NCI-H2107 (cell line): ENCODE measurements around the gene KDM8.
A peak's percentile ranks its signal among the peaks of the same experiment; 100 is the strongest.
"Not testable (repeated sequence)": the region's sequence is repeated elsewhere in the genome, so short reads cannot be mapped to it uniquely, and the experiment has no call there.

Experiments
- DNase-seq: peaks from one replicate; lab custom pipeline; 2025; lab: John Stamatoyannopoulos, UW

KDM8 gene

DNA sequence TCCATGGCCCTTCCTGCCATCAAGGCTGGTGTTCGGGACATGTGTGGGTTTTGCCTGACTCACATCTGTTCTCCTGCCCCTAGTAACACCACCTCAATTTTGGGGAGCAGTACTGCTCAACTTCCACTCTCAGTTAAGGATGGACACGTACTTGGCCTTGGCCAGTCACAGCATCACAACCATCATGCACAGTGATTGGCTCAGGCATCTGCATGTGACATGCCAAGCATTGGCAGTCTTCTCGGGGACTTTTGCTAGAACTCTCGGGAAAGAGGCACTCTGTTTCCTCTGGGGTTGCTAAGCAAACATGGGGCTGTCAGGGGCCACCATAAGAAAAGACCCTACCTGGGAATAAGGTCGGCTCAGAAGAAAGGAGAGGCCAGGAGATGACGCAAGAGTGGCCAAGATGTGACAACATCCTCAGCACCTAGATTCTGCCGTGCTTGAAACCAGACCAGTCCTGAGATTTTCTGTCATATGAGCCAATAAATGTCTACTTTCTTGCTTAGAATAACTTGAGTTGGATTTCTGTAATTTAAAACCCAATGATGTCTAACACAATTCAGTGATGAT lies 11.9 kb upstream of the KDM8 start:
- DNase-seq = no peak

DNA sequence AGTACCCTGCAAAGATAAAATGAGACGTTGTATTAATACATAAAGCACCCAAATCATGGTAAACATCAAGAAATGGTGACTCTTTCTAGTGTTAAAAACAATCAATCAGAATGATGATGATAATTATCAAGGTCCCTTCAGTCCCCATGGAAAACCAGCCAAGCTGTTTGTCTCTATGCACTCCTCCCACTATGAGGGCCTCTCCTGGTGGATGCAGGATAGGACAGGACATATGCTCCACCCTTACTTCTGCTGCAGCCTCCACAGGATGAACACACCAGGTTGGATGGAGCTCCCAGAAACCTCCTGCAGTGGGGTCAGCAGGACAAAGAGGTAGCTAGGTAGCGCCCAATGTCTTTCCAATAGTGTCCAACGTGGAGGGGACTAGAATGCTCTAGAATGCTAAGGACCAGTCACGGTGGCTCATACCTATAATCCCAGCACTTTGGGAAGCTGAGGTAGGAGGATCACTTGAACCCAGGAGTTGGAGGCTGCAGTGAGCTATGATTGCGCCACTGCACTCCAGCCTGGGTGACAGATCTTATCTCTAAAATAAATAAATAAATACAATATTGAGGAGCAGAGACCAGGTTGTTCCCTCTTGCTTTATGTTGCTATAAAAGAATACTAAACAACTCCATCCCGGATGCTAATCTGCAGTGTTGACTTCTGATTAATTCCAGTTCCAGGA lies 9.9 kb upstream of the KDM8 start:
- DNase-seq = no peak

DNA sequence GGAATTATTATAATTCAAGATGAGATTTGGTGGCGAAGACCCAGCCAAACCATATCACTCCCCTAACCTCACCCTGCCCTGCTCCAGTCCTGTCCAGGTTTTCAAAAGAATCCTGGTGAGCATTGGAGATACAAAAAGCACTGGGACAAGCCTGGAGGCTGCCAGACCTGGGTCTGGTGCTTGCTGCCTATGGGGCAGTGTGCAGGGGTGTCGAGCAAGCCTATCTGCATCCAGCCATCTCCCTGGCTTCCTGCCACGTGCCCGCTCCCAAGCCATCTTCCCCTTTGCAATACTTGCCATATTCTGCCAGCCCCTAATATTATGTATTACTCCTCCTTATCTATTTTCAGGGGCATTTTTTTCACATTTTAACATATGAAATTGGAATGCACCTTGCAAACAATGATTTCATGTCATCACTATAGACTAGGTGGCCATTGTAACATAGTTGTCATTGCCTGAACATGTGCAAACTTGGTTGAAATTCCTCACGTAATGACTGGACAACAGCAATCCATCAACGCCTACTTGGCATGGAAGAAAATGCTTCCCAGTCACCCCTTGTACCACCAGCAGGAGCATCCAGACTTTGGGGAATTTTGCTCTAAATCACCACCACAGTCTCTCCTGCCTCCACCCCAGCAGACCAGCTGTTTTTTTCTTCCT lies 8.1 kb upstream of the KDM8 start:
- no peak for DNase-seq

DNA sequence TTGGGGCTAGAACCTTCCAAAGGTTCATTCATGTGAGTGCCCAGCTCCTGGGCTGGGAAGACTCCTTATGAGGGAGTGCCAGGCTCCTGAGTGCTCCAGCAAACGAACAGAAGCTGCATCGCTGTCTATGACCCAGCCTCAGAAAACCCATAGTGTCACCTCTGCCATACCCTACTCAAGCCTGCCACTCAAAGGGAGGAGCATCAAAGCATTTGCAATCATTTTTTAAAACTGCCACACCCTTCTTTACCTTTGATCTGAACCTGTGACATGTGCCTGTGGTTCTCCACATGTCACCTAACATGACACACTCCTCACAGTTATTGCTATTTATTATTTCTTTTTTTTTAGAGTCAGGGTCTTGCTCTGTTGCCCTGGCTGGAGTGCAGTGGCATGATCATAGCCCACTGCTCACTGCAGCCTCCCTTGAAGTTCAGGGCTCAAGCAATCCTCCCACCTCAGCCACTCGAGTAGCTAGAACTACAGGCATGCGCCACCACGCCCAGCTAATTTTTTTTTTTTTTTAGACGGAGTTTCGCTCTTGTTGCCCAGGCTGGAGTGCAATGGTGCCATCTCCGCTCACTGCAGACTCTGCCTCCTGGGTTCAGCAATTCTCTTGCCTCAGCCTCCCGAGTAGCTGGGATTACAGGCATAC lies 7.3 kb upstream of the KDM8 start:
- no peak for DNase-seq

DNA sequence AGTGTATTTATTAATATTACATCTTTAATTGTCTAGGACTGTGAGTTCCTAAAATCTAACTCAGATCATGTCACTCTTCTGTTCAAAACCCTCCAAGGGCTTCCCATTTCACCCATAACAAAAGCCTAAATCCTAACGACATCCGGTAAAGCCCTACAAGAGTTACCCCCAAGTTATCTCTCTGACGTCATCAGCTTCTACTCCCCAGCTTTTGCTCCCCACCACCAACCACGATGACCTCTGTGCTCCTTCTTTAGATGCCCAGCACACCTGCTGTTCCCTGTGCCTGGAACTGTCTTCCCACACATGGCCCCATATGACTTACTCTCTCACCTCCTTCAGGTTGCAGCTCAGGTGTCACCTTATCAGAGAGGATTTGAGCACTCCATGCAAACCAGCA lies 6.3 kb upstream of the KDM8 start:
- no peak for DNase-seq

DNA sequence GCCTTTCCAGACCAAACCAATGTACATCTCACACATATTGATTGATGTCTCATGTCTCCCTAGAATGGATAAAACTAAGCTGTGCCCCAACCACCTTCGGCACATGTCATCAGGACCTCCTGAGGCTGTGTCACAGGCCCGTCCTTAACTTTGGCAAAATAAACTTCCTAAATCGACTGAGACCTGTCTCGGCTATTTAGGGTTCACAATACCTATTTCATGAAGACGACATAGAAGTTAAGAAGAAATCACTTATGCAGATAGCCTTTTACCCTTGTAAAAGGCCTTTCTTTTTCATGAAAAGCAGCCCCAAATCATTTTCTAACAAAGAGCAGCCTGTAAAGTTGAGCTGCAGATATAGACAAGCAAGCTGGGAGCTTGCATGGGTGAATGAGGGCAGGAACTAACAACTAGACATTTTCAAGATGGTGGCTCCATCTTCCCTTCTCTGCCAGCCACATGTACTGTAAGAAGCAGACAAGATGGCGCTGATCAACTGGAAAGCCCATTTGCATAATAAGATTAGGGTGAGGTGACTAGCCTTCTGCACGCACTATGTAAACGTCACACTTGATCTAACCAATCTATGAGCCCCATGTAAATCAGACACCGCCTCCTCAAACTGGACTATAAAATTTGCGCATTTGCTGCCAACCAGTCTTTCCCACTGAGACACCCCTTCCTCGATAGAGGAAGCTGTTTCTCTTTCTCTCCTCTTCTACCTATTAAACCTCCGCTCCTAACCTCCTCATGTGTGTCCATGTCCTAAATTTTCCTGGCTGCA lies 4.7 kb upstream of the KDM8 start:
- no peak for DNase-seq

DNA sequence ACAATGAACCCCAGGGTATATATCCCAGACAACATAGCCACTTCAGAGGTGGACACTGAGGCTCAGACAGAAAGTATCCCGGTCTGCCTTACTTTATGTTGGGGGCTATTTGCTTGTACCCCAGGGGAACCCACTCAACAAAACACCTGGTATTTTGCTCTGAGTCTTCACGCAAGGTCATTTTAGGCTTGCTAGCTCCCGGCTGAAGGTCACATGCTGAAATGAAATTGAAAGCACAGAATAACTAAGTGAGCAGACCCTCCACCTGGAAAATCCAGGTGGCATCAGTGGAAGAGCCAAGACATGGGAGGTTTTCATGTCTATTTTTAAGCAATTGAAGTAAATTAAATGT lies 4.1 kb upstream of the KDM8 start:
- DNase-seq = no peak

DNA sequence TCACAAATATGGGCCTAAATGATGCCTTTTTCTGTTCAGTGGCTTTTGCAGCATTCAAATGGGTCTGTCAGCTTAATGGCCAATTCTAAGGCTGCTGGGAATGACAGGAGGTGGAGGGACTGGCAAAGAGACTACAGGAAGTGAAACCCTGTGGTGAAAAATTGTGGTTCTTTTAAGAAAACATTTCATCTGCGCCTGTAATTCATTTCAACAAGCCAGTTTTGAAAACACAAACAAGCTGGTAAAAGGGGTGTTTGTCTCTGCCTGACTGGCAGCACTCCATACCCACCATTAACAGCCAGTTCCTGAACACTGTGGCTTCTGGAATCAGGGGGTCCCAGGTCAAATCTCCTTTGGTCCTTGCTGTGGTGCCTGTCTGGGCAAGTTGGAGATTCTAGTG lies 3.6 kb upstream of the KDM8 start:
- no peak for DNase-seq

DNA sequence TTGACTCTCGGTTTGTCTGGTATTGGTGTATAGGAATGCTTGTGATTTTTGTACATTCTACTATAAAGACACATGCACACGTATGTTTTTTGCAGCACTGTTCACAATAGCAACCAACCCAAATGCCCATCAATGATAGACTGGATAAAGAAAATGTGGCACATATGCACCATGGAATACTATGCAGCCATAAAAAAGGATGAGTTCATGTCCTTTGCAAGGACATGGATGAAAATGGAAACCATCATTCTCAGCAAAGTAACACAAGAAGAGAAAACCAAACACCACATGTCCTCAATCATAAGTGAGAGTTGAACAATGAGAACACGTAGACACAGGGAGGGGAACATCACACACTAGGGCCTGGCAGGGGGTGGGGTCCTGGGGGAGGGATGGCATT lies 2.4 kb upstream of the KDM8 start:
- DNase-seq = not testable (repeated sequence)

DNA sequence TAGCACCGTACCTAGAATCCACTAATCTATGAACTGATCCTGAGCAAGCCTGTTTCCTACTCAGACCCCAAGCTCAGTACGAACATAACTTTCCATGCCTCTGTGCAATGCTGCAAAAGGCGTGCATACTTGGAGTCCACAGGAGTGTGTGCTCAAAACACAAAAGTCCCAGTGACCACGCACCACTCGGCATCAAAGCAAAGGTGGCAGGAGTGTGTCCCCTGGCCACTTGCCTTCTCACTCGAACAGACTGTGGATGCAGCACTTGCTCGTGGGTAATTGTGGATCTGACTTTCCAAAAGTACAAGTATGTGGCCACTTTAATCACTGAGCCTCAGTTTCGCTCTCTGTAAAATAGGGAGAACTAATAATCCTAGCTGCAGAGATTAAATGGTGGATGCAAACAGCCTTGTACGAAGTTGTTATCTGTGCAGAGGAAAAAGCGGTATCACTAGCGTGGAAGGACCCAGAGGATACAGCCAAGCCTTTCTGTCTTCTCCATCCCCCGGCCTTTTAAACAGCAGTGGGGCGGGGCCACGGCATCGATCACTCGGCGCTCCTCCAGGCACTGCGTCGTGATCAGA lies 311 bp upstream of the KDM8 start:
- peak; percentile 66 for DNase-seq

DNA sequence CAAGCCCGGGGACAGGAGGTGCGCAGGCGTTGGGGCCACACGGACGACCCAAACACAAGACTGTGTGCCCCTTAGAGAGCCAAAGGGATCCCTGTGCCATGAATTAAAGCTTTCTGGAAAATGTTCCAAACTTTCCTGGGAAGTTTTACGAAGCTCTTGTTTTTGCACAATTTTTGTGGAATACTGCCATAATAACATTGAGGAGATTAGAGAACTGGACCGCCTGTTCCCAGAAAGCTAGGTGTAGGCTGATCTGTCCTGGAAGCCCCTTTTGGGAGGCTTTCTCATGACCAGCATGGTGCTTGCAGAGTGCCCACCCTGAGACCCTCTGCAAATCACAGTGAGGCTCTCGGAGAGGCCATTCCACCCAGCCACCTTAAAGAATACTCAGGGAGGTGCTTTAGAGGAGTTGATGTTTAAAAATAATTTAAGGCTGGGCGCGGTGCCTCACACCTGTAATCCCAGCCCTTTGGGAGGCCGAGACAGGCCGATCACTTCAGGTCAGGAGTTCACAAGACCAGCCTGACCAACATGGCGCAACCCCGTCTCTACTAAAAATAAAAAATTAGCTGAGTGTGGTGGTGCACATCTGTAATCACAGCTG lies 1.1 kb downstream of the KDM8 start:
- DNase-seq = no peak

DNA sequence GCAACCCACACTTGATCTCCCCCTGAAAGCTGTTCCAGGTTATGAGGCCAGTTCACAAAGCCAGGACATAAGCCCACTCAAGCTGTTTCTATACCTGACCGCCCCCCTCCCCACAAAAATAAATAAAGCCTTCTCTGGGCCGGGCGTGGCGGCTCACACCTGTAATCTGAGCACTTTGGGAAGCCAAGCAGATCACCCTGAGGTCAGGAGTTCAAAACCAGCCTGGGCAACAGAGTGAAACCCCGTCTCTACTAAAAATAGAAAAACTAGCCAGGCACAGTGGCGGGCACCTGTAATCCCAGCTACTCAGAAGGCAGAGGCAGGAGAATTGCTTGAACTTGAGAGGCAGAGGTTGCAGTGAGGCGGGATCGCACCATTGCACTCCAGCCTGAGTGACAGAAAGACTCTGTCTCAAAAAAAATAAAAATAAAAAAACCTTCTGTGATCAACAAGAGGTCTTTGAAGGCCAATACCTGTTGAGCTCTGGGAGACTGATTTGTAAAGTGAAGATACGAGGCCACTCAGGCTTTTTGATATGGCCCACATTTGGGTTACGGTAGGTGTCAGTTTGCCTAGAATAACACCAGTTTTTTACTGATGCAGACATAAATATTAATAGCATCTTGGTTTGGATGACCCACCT lies 2.2 kb downstream of the KDM8 start:
- no peak for DNase-seq

DNA sequence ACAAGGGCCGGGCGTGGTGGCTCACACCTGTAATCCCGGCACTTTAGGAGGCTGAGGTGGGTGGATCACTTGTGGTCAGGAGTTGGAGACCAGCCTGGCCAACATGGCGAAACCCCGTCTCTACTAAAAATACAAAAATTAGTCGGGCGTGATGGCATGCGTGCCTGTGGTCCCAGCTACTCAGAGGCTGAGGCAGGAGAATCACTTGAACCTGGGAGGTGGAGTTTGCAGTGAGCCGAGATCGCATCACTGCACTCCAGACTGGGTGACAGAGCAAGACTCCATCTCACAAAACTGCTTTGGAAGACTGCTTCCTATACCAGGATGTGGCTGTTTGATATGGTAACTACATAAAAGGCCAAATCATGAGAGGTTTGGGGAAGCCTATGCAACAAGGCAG lies 3.8 kb downstream of the KDM8 start:
- DNase-seq = not testable (repeated sequence)

DNA sequence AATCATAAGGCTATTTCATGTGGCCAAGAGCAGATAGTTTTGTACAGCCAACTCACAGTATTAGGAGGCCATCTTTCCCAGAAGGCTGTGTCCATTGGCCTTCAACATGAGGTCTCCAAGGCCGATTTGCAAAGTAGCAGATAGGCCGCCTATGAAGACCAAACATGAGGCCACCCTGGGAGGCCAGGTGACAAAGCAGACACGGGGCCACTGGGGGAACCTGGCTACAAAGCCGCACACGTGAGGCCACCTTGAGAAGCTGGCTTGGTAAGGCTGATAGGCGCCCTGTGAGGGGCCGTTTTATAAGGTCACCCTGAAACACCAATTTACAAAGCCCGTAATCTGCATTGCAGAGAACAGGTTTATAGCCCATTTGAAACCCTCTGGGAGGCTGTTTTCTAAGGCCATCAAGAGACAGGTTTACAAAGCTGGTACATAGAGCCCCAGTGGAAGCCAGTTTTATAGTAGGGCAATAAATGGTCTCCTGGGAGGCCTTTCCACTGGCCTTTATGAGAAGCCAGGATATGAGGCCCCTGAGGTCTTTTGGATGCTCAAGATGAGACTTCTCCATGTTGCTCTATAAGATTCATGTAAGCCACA lies 4.9 kb downstream of the KDM8 start:
- DNase-seq = no peak

DNA sequence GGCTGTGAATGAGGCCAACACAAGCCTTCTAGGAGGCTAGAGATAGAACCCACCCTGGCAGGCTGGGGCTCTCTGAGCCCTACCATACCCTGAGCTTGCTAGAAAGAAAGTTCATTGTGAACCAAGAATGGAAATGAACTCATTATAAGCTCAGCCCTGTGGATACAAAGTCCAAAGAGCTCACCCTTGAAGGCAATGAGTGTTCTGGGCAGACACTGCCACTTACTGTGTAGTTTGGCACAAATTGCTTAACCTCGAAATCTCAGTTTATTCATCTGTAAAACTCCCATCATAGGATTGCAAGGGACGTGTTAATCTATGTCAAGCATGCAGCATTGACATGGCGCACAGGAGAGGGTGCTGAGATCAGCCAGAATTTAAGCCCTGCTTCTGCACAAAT lies 5.5 kb downstream of the KDM8 start:
- DNase-seq = no peak

DNA sequence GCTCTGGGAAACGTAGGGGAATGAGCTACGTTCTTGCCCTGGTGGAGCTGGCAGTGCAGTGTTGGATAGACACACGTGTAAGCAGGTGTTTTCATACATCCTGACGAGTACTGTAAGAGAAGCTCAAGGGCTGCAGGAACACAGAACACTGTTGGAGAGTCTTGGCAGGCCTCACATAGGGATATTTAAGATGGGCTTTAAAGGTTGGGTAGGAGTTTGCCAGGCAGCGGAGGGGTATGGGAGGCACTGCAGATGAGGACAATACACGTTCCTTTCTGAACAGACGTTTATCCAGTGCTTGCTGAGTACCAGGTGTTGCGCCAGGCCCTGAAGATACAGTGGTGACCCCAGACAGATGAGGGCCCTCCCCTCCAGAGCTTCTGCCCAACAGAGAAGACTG lies 6.3 kb downstream of the KDM8 start:
- no peak for DNase-seq

DNA sequence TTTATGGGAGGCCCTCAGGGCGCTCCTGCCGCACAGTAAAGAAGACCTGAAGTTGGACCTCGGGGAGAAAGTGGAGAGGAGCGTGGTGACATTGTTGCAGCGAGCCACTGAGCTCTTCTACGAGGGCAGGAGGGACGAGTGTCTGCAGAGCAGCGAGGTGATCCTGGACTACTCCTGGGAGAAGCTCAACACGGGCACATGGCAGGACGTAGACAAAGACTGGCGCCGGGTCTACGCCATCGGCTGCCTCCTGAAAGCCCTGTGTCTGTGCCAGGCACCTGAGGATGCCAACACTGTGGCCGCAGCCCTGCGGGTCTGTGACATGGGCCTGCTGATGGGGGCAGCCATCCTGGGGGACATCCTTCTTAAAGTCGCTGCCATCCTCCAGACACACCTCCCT lies 6.8 kb downstream of the KDM8 start:
- no peak for DNase-seq

DNA sequence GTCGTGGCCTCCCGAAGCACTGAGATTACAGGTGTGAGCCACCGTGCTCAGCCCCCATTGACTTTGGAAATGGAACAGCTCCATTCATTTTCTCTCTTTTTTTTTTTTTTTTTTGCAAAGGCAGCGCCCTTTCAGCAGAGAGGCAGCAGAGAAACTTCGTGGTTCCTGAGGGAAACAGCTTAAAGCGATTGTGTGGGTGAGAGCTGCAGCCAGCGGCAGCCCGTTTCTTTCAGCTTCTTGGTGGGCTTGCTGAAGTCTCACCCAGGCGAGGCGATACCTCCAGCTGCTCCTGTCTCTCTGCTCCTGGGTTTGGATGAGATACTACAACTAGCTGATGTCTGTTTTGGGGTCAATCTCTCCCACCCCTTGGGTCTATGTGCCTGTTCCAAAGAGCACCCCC lies 7.7 kb downstream of the KDM8 start:
- no peak for DNase-seq

DNA sequence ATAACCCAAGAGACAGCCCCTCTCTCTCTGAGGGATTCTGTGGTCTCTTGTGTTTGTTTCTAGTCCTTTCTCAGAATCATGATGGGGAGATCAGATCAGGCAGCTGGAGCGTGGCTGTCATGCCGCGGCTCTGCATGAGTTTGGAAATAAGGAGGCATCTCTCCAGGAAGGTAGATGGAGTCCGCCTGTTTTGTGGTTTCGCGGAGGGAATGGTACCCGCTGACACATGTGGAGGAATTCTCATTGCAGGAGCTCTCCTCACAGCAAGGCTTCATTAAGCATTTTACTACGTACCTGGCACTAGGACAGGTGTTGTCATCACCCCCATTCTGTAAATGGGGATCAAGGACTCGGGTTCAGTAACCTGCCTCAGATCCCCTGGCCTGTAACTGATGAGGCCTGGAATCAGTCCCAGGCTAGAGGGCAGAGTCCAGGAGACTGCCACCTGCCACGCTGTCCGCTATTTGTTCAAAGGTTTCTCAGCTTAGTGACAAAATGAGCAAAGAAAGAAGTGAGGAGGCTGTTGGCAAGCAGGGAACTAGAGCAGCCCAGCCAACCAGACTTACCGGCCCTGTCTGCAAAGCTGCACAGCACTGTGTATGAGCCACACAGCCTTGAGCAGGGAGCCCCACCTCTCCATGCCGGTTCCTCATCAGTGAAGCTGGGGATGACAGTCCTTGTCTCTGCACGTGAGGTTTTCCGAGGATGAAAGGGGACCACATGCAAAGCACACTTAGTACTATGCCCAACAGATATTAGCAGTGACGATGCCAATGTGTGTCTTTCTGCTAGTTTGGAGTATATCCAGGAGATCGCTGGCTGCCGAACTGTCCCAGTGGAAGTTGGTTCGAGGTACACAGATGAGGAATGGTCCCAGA lies 11.0 kb downstream of the KDM8 start:
- DNase-seq = no peak

DNA sequence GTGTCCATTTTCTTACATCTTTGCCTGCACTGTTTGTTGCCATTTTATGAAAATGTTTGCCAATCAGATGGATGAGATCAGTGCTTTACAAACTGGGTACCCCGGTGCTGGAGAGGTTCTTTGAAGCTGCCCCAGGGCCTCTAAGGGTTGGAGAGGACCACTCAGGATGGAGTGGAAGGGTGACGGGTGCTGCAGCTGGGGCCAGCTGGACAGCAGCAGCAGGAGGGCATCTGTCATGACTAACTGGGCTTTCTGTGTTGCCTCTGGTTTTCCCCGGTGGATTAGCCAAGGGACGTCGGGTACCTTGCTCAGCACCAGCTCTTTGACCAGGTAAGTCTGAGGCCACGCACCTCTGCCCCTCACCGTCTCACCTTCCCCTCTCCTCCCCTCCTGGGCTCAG lies 12.3 kb downstream of the KDM8 start:
- DNase-seq = no peak
